HCT116 (cell line): ENCODE results near the gene SMIM24. TPM values are rescaled to one million over a fixed set of nuclear protein-coding genes. Genes with fewer than 3 reads are reported as not detected.

Experiments used
- ATAC-seq: fragments of 200-7000 bp; cut with Tn5 transposase; 2 replicates; pipeline ENCODE4 v1.9.1; 2020; ENCODE audit warnings: mild to moderate bottlenecking, moderate library complexity
- BruUV-seq: library from RNA; stranded (reverse); fragments of 400-500 nt; replicated peaks from 2 replicates; lab custom pipeline; 2021; lab: Mats Ljungman, UMichigan
- CTCF ChIA-PET: fragments of 300-600 bp; sonication (Branson Sonifier 250); formaldehyde crosslinking; loops from one replicate; lab custom pipeline; 2021; ENCODE audit warnings: antibody characterized with exemption; lab: Charles Lee
- POLR2A ChIA-PET: fragments of 300-600, 350-600 bp; sonication (Branson Sonifier 250); formaldehyde crosslinking; loops from one replicate; lab custom pipeline; 2021; ENCODE audit warnings: antibody characterized with exemption; lab: Charles Lee
- RAD21 ChIA-PET, 2 experiments: fragments of 300-600 bp; sonication (Branson Sonifier 250); formaldehyde crosslinking; loops; one replicate each; lab custom pipeline; 2023; ENCODE audit warnings: low total read pairs in 2 of 2; ENCODE audit not compliant: uncharacterized antibody in 2 of 2, unreplicated experiment in 2 of 2, low non-redundant PET in 1 of 2; lab: Charles Lee
- DNase-seq: peaks from one replicate; pipeline ENCODE4 v3.0.0-alpha.2; 2010; ENCODE audit warnings: low read depth, low spot score
- H2AFZ ChIP-seq: fragments of 200-600 bp; shearing (Covaris generic), sonication (generic); 2 replicates; pipeline ENCODE4 v1.6.1; 2017; ENCODE audit warnings: low read depth, mixed run types, mixed read lengths, antibody characterized with exemption, low read length; ENCODE audit not compliant: poor library complexity, severe bottlenecking
- H3K27ac ChIP-seq: 2 replicates; pipeline ENCODE4 v1.5.1; 2012; ENCODE audit warnings: low read depth, low read length
- H3K27me3 ChIP-seq: fragments of 200-600 bp; sonication (generic); 2 replicates; pipeline ENCODE4 v1.6.1; 2016; ENCODE audit warnings: mixed run types, low read length, mixed read lengths; ENCODE audit not compliant: insufficient read depth
- H3K36me3 ChIP-seq, 2 experiments: fragments of 200-500 bp in 1 of 2; fragments of 200-600 bp in 1 of 2; sonication (Bioruptor generic) in 1 of 2; sonication (generic) in 1 of 2; 2 replicates each; pipeline versions ENCODE4 v1.5.1 to v1.6.1; 2014 to 2016; ENCODE audit warnings: low read length in 2 of 2, inconsistent platforms in 1 of 2, mixed read lengths in 1 of 2, mixed run types in 1 of 2; ENCODE audit not compliant: insufficient read depth in 2 of 2, control insufficient read depth in 1 of 2
- H3K4me1 ChIP-seq, 2 experiments: fragments of 200-600 bp in 1 of 2; sonication (generic) in 1 of 2; 2 replicates each; pipeline versions ENCODE4 v1.5.1 to v1.6.1; 2012 to 2017; ENCODE audit warnings: low read length in 2 of 2, inconsistent platforms in 1 of 2, mild to moderate bottlenecking in 1 of 2, mixed read lengths in 1 of 2, mixed run types in 1 of 2, moderate library complexity in 1 of 2; ENCODE audit not compliant: insufficient read depth in 2 of 2, control insufficient read depth in 1 of 2
- H3K4me2 ChIP-seq: fragments of 200-600 bp; sonication (generic); 2 replicates; pipeline ENCODE4 v1.6.1; 2017; ENCODE audit warnings: mixed run types, low read length, mixed read lengths
- H3K4me3 ChIP-seq, 2 experiments: fragments of 200-600 bp in 1 of 2; sonication (generic) in 1 of 2; replicated peaks in 1 of 2; 2 replicates each; pipeline ENCODE4 v1.5.1; 2011 to 2016; ENCODE audit warnings: low read length in 2 of 2, control low read depth in 1 of 2, low read depth in 1 of 2, mild to moderate bottlenecking in 1 of 2, mixed read lengths in 1 of 2, mixed run types in 1 of 2
- H3K79me2 ChIP-seq: fragments of 200-600 bp; sonication (generic); 2 replicates; pipeline ENCODE4 v1.6.1; 2017; ENCODE audit warnings: mild to moderate bottlenecking, mixed run types, low read length, moderate library complexity, mixed read lengths; ENCODE audit not compliant: insufficient read depth
- H3K9ac ChIP-seq: fragments of 200-600 bp; sonication (generic); 2 replicates; pipeline ENCODE4 v1.6.1; 2016; ENCODE audit warnings: low read length, mixed read lengths
- H3K9me2 ChIP-seq: fragments of 200-600 bp; sonication (generic), shearing (Covaris generic); 2 replicates; pipeline ENCODE4 v1.6.1; 2017; ENCODE audit warnings: mixed run types, mild to moderate bottlenecking, moderate library complexity; ENCODE audit not compliant: insufficient read depth
- H3K9me3 ChIP-seq, 2 experiments: fragments of 200-500 bp in 1 of 2; fragments of 200-600 bp in 1 of 2; sonication (Bioruptor generic) in 1 of 2; sonication (generic) in 1 of 2; 2 replicates each; pipeline ENCODE4 v1.6.1; 2014 to 2017; ENCODE audit warnings: low read length in 2 of 2, mixed read lengths in 2 of 2, inconsistent platforms in 1 of 2, low read depth in 1 of 2, mild to moderate bottlenecking in 1 of 2, mixed run types in 1 of 2, moderate library complexity in 1 of 2; ENCODE audit not compliant: control insufficient read depth in 1 of 2, insufficient read depth in 1 of 2
- H4K20me1 ChIP-seq: fragments of 200-600 bp; sonication (generic), shearing (Covaris generic); 2 replicates; pipeline ENCODE4 v1.6.1; 2017; ENCODE audit warnings: mixed run types, mild to moderate bottlenecking, moderate library complexity; ENCODE audit not compliant: insufficient read depth
- CBX3 ChIP-seq: IDR thresholded peaks from 2 replicates; pipeline ENCODE4 v1.6.1; 2012; ENCODE audit warnings: low read depth
- CTCF ChIP-seq, 3 experiments: fragments of 200-600 bp in 1 of 3; sonication (generic) in 1 of 3; IDR thresholded peaks in 2 of 3; conservative IDR thresholded peaks in 1 of 3; 2 replicates each; pipeline ENCODE4 v1.5.1; 2012 to 2017; ENCODE audit warnings: low read depth in 2 of 3, low read length in 2 of 3, antibody characterized with exemption in 1 of 3, borderline replicate concordance in 1 of 3, control low read depth in 1 of 3, mild to moderate bottlenecking in 1 of 3, mixed read lengths in 1 of 3, mixed run types in 1 of 3, moderate library complexity in 1 of 3; ENCODE audit not compliant: insufficient read depth in 1 of 3
- FOSL1 ChIP-seq: IDR thresholded peaks from 2 replicates; pipeline ENCODE4 v1.6.1; 2012; ENCODE audit warnings: low read depth
- JUND ChIP-seq: IDR thresholded peaks from 2 replicates; pipeline ENCODE4 v1.6.1; 2012
- RAD21 ChIP-seq: IDR thresholded peaks from 2 replicates; pipeline ENCODE4 v1.6.1; 2012; ENCODE audit warnings: low read depth, mild to moderate bottlenecking
- SIN3A ChIP-seq: IDR thresholded peaks from 2 replicates; pipeline ENCODE4 v1.6.1; 2012; ENCODE audit warnings: low read depth
- SRF ChIP-seq: IDR thresholded peaks from 2 replicates; pipeline ENCODE4 v1.6.1; 2012; ENCODE audit warnings: low read depth
- ZBTB33 ChIP-seq: IDR thresholded peaks from 2 replicates; pipeline ENCODE4 v1.6.1; 2011; ENCODE audit warnings: mild to moderate bottlenecking, low read length, moderate library complexity; ENCODE audit not compliant: insufficient replicate concordance; ENCODE audit errors: extremely low read depth
- ZNF274 ChIP-seq: fragments of 200-500 bp; sonication (Bioruptor generic); IDR thresholded peaks from 2 replicates; pipeline ENCODE4 v1.6.1; 2014; ENCODE audit warnings: mild to moderate bottlenecking, low read depth, low read length, inconsistent platforms
- intact Hi-C: fragments of 100-400 bp; cut with micrococcal nuclease; formaldehyde crosslinking; loops from 2 replicates; pipeline ENCODE4 v1.10.0; 2022
- total RNA-seq: library from RNA; stranded (reverse); gene quantifications from one replicate; pipeline ENCODE4 v1.2.1, GENCODE V29; 2021; ENCODE audit not compliant: unreplicated experiment

The SMIM24 gene
- total RNA-seq, 1 experiment from 2014 or later = not detected

GRCh38 chr19:3440082-3440481 is 40.2 kb downstream of the SMIM24 start:
- Histone ChIP-seq H3K9me3 (no peaks in the 10 kb centered on the region), H3K9ac (no peak overlapping the region), H3K4me1 (peaks cover 3 to 9% of the 10 kb centered on the region in 2 experiments; a peak in 3 of 4 replicates), H2AFZ (no peak overlapping the region), H3K27me3 (no peaks in the 10 kb centered on the region), H4K20me1 (no peaks in the 10 kb centered on the region), H3K27ac (no peak overlapping the region), H3K79me2 (peaks cover 63% of the 10 kb centered on the region), H3K9me2 (no peaks in the 10 kb centered on the region), H3K36me3 (peaks cover 13 to 30% of the 10 kb centered on the region in 2 experiments; a peak in 3 of 4 replicates), H3K4me2 (no peak overlapping the region), H3K4me3 (no peak overlapping the region)
- TF ChIP-seq RAD21 (peak; percentile 75), SIN3A (no peak), ZNF274 (no peak), JUND (no peak), FOSL1 (no peak), CBX3 (no peak), ZBTB33 (no peak), SRF (no peak), CTCF (IDR thresholded peaks at IDR 0.05 in 2 of 3, conservative IDR thresholded peaks at IDR 0.05 in 1 of 3; ENCODE audit: borderline replicate concordance in 1 of 3, insufficient read depth in 1 of 3, low read depth in 2 of 3, low read length in 2 of 3) (peak; percentile 50 to 69 (median 69))
- RAD21 ChIA-PET = no interaction called here
- no peak for DNase-seq
- BruUV-seq = no TSS peak
- POLR2A ChIA-PET = no interaction called here
- intact Hi-C loops = loop anchor here (1.0 kb wide), 1 partner anchor 113 kb away; no protein-coding TSS in a partner anchor
- CTCF ChIA-PET = interaction anchor here (0.6 to 1.1 kb wide), 2 partner anchors 113 to 478 kb away, joined by 3 to 4 read pairs; no protein-coding TSS in a partner anchor
- peak; percentile 70 for ATAC-seq
